ENCODE results near the gene FRMD3.

Gene FRMD3

DNA sequence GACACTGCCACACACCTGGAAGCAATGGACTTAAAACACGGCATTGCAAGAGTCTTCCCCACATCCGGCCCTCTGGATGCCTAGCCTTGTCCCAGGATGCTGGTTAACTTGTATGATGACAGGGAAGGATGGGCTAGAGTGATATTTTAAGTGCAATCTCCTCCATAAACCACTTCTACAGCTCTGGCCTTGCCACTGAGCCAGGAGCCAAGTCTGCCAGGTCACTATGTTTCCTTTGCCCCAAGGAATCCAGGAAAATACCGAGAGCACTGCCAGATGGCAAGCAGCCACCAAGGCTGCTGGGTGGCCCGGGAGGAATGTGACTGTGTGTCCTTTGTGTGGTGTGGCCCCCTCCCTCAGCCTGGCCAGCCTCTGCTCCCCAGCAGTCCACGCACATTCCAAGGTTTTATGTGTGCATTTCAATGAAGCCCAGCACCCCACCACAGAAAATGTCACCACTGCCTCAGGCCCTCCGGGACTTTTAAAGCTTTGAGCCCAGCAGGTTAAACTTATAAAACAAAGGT lies 106.0 kb downstream of the FRMD3 start:
- Histone ChIP-seq H3K4me2 (ENCODE audit: low read depth, low read length, poor library complexity, severe bottlenecking) (no peak overlapping the region), H3K36me3 (ENCODE audit: insufficient read depth, low read length) (no peaks in the 10 kb centered on the region), H3K9me2 (replicated peaks; ENCODE audit: low read depth, low read length) (no peaks in the 10 kb centered on the region), H3K79me2 (ENCODE audit: insufficient read depth, low read length) (no peaks in the 10 kb centered on the region), H4K20me1 (ENCODE audit: insufficient read depth, low read length, poor library complexity, severe bottlenecking) (no peaks in the 10 kb centered on the region), H2AFZ (ENCODE audit: low read length) (no peak overlapping the region), H3K4me3 (ENCODE audit: low read length, poor library complexity, severe bottlenecking) (no peak overlapping the region), H3F3A (ENCODE audit: low read depth) (no peaks in the 10 kb centered on the region), H3K9me3 (ENCODE audit: insufficient read depth, low read depth, low read length) (no peaks in the 10 kb centered on the region), H3K27me3 (ENCODE audit: insufficient read depth, low read length, poor library complexity, severe bottlenecking) (no peaks in the 10 kb centered on the region), H3K9ac (ENCODE audit: low read depth, low read length, poor library complexity, severe bottlenecking) (no peak overlapping the region), H3K4me1 (ENCODE audit: insufficient read depth, low read length, poor library complexity, severe bottlenecking) (no peaks in the 10 kb centered on the region)
- no peak for TF ChIP-seq EZH2phosphoT487 (IDR thresholded peaks at IDR 0.05; ENCODE audit: borderline replicate concordance)
- TF ChIP-seq, protein P1, sequence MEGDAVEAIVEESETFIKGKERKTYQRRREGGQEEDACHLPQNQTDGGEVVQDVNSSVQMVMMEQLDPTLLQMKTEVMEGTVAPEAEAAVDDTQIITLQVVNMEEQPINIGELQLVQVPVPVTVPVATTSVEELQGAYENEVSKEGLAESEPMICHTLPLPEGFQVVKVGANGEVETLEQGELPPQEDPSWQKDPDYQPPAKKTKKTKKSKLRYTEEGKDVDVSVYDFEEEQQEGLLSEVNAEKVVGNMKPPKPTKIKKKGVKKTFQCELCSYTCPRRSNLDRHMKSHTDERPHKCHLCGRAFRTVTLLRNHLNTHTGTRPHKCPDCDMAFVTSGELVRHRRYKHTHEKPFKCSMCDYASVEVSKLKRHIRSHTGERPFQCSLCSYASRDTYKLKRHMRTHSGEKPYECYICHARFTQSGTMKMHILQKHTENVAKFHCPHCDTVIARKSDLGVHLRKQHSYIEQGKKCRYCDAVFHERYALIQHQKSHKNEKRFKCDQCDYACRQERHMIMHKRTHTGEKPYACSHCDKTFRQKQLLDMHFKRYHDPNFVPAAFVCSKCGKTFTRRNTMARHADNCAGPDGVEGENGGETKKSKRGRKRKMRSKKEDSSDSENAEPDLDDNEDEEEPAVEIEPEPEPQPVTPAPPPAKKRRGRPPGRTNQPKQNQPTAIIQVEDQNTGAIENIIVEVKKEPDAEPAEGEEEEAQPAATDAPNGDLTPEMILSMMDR (conservative IDR thresholded peaks at IDR 0.05; ENCODE audit: low read length), result no peak

DNA sequence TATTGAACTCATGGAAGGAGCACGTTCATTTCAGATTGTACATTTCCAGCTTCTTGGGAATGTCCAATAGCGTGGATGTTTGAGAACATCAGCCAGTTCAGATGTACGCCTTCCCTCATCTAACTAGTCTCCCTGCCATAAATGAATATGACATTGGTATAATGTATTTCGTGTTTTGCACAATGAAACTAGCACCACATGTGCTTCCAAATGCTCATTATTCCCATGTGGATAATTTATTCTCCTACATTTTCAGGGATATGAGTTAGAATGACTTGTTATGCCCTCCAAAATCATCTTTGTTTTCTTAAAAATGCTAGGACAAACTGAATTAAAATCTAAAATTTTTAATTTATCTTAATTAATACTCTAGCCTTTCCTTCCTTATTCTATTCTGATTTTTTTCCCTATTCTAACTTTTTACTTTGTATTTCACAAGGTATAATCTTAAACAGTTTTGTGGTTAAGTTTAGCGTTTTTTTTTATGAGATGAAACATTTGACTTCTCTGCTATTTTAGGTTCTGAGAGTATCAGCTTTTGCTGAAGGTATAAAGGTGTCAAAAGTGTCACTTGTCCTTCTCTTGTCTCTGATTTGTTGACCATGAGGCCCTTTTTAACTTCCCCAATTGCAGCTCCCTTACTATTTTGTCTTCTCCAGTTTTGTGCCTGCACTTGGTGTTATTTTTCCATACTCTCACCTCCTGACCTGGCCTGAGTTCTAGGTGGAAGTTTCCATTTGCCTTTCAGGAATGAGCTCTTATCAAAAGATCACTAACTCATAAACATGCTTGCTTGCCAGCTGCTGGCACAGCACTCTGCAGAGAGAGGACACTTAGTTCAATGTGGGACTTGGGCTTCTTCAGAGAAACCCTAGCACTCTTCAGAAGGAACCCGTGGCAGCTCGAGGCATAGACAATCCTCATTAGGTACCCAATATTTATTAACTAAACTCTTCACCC lies 106.8 kb downstream of the FRMD3 start:
- Histone ChIP-seq H4K20me1 (ENCODE audit: insufficient read depth, low read length, poor library complexity, severe bottlenecking) (no peaks in the 10 kb centered on the region), H3F3A (ENCODE audit: low read depth) (no peaks in the 10 kb centered on the region), H3K4me1 (ENCODE audit: insufficient read depth, low read length, poor library complexity, severe bottlenecking) (no peaks in the 10 kb centered on the region), H3K27me3 (ENCODE audit: insufficient read depth, low read length, poor library complexity, severe bottlenecking) (no peaks in the 10 kb centered on the region), H2AFZ (ENCODE audit: low read length) (no peak overlapping the region), H3K4me2 (ENCODE audit: low read depth, low read length, poor library complexity, severe bottlenecking) (no peak overlapping the region), H3K79me2 (ENCODE audit: insufficient read depth, low read length) (no peaks in the 10 kb centered on the region), H3K9me3 (ENCODE audit: insufficient read depth, low read depth, low read length) (no peaks in the 10 kb centered on the region), H3K9ac (ENCODE audit: low read depth, low read length, poor library complexity, severe bottlenecking) (no peak overlapping the region), H3K9me2 (replicated peaks; ENCODE audit: low read depth, low read length) (no peaks in the 10 kb centered on the region), H3K4me3 (ENCODE audit: low read length, poor library complexity, severe bottlenecking) (no peak overlapping the region), H3K36me3 (ENCODE audit: insufficient read depth, low read length) (no peaks in the 10 kb centered on the region)
- TF ChIP-seq EZH2phosphoT487 (IDR thresholded peaks at IDR 0.05; ENCODE audit: borderline replicate concordance), result no peak
- TF ChIP-seq, protein P1 (conservative IDR thresholded peaks at IDR 0.05; ENCODE audit: low read length), result no peak

DNA sequence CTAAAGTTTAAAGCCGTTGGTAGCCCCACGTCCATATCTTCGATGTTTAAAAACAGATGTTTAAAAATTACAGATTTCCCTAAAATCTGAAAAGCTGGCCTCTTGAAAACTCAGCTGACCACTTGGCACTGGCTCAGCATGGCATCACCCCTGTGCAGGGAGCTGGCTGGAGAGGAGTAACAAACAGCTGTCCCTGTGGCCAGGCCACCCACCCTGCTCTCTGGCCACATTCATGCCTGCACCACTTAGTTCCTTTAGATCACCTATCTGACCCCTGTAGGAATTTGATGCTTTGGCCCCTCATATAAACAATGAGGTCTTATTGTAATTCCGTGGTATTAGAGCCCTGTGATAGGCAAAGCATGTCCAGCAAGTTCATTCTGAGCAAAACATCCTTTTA lies 107.5 kb downstream of the FRMD3 start:
- H3K4me1 ChIP-seq (ENCODE audit: insufficient read depth, low read length, poor library complexity, severe bottlenecking), result no peaks in the 10 kb centered on the region
- H3K27me3 ChIP-seq (ENCODE audit: insufficient read depth, low read length, poor library complexity, severe bottlenecking), result no peaks in the 10 kb centered on the region
- H3K9ac ChIP-seq (ENCODE audit: low read depth, low read length, poor library complexity, severe bottlenecking), result no peak overlapping the region
- H3K4me3 ChIP-seq (ENCODE audit: low read length, poor library complexity, severe bottlenecking), result no peak overlapping the region
- H3K4me2 ChIP-seq (ENCODE audit: low read depth, low read length, poor library complexity, severe bottlenecking), result no peak overlapping the region
- H3K79me2 ChIP-seq (ENCODE audit: insufficient read depth, low read length), result no peaks in the 10 kb centered on the region
- no peaks in the 10 kb centered on the region for H3K9me3 ChIP-seq (ENCODE audit: insufficient read depth, low read depth, low read length)
- H3F3A ChIP-seq (ENCODE audit: low read depth), result no peaks in the 10 kb centered on the region
- H4K20me1 ChIP-seq (ENCODE audit: insufficient read depth, low read length, poor library complexity, severe bottlenecking), result no peaks in the 10 kb centered on the region
- H3K36me3 ChIP-seq (ENCODE audit: insufficient read depth, low read length), result no peaks in the 10 kb centered on the region
- TF ChIP-seq, protein P1 (conservative IDR thresholded peaks at IDR 0.05; ENCODE audit: low read length), result no peak
- TF ChIP-seq EZH2phosphoT487 (IDR thresholded peaks at IDR 0.05; ENCODE audit: borderline replicate concordance), result no peak
- no peak overlapping the region for H2AFZ ChIP-seq (ENCODE audit: low read length)
- H3K9me2 ChIP-seq (replicated peaks; ENCODE audit: low read depth, low read length), result no peaks in the 10 kb centered on the region
